HG02642 (cell line): ENCODE data around the gene SSU72.
"Not testable (repeated sequence)": the region's sequence is repeated elsewhere in the genome, so short reads cannot be mapped to it uniquely, and the experiment has no call there.

Source experiments
- ATAC-seq: cut with Tn5 transposase; IDR thresholded peaks from one replicate; pipeline ENCODE4 v1.9.1; 2021; ENCODE audit warnings: mild to moderate bottlenecking; ENCODE audit not compliant: unreplicated experiment, poor library complexity

The SSU72 gene

DNA sequence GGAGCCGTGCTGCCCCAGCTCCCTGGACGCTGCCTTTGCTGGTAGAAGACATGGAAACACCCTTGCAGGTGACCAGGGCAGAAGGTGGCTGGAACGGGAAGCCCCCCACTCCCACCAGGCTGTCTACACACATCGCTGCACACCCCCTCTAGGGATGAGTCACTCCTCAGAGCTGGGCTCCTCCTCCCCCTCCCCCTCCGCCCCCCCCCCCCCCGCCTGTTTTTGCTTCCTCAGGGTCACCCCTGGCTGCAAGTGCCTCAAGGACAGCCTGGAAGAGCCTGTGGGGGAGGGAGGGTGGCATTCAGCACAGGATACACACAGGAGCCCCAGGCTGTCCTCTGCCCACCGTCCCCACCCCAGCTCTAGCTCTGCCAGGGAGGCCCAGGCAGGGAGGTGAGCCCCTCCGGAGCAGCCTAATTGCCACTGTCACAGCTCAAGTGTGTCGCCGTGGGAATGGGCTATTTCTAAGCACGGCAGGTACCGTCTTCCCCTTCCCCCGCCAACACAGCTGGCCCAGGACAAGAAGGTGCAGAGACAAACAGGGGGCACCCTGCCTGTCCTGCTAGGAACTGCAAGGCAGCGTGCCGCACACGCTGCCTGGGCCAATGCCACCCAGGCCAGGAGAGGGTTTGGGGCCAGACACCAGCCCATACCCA lies 22.7 kb upstream of the SSU72 start:
- no peak for ATAC-seq

DNA sequence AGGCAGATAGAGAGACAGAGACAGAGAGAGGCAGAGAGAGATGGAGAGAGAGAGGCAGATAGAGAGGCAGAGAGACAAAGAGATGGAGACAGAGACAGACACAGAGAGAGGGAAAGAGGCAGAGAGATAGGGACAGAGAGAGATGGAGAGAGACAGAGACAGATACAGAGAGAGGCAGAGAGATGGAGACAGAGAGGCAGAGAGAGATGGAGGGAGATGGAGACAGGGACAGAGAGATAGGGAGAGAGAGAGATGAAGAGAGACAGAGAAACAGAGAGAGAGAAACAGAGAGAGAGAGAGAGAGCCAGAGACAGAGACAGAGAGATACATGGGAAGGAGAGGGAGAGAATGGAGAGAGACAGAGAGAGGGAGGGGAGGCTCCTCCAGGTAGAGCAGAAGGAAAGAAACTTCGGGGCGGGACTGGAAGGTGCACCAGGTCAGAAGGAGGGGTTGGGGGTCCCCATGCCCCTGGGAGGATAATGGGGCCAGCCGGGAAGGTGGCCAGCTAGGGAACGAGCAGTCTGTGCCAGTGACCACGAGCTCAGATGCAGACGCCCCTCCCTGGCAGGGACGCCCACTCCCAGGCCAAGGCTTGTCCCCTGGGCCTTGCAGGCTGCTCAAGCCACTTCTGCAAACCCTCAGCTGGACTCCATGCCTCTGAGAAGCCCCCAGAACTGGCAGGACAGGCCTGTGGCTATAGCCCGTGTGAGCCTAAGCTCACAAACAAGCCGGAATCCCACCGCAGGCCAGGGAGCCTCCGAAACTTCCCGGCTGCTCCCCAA lies 22.0 kb upstream of the SSU72 start:
- no peak for ATAC-seq

DNA sequence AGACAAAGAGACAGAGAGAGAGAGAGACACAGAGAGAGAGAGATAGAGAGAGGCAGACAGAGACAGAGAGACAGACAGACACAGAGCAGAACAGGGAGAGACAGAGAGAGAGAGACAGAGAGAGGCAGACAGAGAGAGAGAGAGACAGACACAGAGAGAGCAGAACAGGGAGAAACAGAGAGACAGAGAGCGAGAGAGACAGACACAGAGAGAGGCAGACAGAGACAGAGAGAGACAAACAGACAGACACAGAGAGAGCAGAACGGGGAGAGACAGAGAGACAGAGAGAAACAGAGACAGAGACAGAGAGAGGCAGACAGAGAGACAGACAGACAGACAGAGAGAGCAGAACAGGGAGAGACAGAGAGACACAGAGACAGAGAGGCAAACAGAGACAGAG lies 20.7 kb upstream of the SSU72 start:
- not testable (repeated sequence) for ATAC-seq

DNA sequence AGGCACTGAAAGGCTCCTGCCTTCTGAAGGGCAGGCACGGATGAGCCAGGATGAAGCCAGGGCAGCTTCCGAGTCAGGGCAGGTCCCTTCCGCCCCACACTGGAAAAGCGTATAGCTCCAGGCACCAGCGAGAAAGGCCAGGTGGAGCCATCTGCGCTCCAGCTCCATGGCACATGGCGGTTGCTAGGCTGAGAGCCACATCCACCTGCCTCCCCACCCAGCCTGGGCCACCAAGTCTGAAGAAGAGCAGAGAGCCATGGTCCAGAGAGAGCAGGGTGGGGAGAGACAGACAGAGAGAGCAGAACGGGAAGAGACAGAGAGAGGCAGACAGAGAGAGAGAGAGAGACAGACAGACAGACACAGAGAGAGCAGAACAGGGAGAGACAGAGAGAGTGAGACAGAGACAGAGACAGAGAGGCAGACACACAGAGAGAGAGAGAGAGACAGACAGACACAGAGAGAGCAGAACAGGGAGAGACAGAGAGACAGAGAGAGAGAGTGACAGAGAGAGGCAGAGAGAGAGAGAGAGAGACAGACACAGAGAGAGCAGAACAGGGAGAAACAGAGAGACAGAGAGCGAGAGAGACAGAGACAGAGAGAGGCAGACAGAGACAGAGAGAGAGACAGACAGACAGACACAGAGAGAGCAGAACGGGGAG lies 20.1 kb upstream of the SSU72 start:
- no peak for ATAC-seq

DNA sequence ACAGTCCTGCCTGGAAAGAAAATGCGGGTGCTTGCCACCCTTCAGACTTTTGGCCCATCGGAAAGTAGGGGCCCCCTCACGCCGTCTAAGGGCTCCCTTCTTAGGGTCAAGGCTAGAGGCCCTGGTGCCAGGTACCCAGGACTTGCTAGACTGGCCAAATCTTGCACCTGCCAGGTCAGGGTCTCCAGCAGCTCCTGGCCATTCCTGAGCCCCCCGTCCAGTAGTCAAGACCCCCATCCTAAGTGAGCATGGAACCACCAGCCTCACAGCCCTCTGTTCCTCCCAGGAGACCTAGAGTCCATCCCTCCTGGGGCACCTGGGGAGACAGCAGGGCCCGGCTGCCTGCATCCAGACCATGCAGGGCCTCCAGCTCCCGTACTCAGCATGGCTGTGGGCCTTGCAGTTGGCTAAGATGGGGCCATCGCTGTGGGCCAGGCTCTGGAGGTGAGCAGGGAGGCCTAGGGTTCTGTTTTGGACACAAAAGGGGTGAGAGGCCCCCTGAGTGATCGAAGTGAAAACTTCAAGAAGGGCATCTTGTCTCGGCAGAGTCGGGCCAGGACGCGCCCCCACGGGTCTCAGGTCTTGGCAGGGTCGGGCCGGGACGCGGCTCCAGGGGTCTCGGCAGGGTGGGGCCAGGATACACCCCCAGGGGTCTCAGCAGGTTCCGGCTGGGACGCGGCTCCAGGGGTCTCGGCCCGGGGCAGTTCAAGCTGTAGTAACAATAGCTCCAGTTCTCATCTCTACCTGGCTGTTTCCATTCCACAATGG lies 19.4 kb upstream of the SSU72 start:
- ATAC-seq, result no peak

DNA sequence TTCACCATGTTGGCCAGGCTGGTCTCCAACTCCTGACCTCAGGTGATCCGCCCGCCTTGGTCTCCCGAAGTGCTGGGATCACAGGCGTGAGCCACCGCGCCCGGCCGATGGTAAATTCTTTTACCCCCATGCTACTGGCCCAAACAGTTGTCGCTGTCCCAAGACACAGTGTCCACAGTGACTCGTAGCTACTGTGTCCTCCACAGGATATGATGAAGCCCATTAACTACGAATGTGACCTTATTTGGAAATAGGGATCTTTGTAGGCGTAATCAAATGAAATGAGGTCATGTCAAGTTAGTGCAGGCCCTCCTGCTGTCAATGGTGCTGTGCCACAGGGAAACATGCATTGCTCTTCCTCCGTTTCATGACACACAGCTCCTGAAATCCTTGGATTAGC lies 16.8 kb upstream of the SSU72 start:
- no peak for ATAC-seq

DNA sequence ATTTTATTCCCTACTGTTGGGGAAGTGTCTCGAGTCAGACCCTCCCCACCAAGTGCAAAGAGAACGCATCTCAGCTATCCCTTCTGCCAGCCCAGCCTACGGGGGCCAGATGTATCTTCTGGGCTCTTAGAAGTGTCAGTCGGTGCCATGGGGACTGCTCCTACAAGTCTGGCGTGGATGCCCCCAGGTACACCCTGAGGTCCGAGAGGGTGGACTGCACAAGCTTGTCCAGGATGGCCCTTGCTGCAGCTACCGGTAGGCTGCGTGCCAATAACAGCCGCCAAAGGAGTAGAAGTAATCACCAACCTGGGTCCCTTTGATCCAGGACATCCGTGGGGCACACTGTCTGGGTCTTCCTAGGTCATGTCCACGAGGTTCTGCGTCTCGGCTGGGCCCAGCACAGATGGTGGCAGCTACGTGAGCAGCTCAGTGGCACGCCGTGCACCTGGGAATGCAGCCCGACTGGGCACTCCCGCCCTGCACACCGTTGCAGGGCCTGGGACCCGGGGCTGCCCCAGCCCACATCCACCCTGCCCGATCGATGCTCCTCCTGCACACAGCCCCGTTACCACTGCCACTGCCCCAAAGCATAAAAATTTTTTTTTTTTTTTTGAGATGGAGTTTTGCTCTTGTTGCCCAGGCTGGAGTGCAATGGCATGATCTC lies 8.8 kb upstream of the SSU72 start:
- no peak for ATAC-seq

DNA sequence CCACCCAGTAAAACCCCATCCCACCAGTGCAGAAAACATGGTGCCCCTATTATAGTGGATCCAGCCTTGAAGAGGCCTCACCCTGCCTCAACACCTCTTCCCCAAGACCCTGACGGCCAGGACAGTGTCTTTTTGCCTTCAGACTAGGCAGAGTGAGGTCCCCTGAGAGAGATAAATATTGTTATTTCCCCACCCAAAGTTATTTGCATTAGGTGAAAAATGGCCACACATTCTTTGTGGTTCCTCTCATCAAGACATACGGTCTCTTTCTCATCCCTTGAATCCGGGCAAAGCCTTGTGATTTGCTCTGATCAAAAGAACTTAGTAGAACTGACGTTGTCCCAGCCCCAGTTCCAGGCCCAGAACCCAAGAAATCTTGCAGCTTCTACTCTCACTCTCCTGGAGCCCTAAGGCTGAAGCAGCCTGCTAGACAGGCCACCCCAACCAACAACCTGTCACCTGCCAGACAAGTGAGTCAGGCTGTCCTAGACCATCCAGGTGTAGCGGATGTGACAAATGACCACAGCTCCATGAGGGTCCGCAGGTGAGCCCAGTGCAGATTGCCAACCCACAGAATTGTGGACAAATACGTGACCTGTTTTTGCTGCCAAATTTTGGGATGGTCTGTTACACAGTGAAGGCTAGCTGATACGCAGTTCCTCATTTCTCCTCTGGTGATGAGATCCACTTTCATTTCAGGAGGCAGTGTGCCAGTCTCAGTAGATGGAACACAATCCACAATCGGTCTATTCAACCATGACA lies 8.1 kb upstream of the SSU72 start:
- no peak for ATAC-seq

DNA sequence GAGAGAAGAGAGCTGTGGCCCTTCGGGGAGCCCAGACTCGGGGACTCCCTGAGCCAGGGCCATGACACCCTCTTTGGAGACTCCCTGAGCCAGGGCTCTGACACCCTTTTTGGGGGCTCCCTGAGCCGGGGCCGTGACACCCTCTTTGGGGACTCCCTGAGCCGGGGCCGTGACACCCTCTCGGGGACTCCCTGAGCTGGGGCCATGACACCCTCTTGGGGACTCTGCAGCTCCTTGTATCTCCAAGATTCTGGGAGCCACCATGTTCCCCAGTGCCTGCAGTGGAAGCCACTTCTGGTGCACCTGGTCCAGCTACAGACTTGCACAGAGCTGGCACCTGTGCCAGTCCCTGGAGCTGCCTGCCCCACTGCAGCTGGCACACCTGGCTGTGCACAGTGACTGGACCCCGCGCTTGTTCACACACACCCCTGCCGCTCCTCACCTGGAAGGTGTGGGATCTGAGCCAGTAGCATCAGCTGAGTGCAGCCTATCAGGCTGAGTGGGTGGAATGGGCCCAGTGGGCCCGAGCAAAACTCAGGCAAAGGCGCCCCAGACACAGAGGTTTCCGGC lies 3.8 kb upstream of the SSU72 start:
- ATAC-seq, result no peak

DNA sequence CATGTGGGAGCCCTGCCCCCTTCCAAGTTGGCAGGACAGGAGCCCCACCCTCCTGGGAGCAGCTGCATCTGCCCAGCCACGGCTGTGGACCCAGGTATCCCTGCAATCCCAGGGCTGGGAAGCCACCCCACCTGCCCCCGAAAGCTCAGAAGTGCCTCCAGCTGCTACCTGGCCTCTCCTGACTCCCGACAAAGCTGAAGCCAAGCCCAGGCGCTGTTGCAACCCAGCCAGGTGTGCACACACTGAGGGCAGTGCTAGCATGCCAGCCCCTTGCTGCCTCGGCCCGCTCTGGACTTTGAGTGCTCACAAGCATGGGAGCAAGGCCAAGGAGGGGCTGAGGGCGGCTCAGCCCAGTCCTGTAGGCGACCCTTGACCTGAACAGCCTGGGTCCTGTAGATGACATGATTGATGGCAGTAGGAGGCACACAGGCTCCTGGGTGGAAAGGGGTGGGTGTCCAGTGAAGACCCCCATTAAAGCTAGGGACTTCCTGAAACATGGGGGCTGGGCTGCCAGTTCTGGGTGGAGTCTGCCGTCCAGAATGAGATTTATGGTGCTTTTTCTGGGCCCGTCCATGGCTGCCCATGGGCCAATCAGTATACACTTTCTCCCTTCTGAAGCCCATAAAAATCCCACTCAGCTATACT lies 2.8 kb upstream of the SSU72 start:
- ATAC-seq, result no peak

DNA sequence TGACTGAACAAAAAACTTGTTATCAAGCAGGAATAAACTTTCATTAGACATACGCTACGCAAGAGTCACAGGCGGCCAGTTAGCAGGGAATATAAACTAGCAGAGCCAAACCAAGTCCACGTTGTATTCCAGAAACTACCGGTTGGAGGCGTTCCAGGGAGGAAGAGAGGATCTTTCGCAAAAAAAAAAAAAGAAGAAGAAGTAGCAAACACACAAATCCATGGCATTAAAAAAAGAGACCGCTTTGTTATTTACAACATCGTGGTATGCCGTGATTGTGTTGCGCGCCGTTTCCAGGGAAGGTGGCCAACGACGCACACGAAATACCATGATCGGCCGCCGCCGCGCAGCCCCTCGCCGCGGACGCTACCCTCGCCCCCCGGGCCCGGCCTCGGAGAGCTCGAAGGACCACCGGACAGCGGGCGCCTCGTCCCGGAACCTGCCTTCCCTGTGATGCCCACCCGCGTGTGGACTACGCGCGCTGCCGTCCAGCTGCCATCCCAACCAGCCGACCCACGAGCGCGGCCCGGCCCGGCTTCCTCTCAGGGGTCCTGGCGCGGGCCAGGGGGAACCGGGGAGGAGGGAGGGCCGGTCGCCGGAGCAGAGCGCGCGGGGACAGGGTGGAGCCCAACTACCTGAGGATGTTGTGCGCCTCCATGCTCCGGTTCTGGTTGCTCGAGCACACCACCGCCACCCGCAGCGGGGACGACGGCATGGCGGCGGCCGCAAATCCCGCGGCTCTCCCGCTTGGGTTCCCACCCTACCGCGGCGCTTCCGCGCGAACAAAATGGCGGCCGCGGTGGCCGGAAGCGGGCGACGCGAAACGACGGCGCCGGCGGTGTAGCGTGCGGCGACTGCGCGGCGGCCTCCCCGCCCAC lies 581 bp downstream of the SSU72 start:
- ATAC-seq, result peak; percentile 69

DNA sequence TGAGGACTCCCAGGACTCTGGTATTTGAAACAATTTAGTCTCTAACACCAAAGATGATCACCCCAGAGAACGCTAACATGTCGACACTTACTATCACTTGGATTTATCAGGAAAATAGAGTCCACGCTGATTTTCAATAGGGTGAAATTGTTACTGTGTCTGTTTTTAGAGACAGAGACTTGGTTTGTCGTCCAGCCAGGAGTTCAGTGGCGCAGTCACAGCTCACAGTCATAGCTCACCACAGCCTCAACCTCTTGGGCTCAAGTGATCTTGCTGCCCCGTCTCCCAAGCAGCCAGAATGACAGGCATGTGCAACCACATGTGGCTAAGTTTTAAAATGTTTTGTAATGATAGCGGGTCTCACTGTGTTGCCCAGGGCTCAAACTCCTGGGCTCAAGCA lies 5.3 kb downstream of the SSU72 start:
- no peak for ATAC-seq

DNA sequence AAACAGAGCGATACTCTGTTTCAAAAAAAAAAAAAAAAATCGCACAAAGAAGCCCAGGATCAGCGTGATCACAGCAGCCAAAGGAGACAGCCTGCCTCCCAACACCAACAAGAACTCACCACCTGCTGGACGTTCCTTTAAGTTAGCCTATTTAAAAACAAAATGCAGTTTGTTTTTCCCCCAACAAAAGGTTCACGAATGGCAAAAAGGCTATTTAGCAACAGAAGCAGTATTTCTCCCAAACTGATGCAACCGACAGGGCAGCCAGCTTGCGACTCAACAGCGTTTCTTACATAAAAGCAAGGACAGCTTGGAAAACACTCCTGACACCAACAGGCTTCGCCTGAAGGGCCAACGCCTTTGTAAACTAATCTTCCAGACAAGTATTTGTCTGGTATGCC lies 6.8 kb downstream of the SSU72 start:
- no peak for ATAC-seq

DNA sequence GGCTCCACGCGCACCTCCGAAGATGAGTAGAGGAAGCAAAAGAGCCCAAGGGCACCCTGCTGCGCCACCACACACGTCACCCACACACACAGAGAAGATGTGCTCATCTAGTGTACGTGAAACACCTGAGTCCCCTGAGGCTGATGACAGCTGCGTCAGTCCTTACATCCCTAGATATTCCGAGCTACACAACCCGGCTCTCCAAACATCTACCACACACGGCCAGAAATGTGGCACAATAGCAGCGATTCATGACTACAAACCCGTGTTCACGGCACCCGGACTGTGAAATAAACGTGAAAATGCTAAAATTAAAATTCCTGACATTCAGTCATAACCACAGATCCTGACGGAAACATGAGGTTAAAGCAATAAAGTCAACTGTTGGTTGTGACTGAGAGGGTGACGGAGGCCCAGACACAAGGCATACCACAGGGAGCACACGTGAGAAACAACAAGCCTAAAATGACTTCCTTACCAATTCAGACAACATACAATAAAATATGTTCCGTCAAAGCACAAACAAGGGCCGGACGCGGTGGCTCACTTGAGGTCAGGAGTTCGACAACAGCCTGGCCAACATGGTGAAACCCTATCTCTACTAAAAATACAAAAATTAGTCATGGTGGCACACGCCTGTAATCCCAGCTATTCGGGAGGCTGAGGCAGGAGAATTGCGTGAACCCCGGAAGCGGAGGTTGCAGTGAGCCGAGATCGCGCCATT lies 7.3 kb downstream of the SSU72 start:
- ATAC-seq, result no peak

DNA sequence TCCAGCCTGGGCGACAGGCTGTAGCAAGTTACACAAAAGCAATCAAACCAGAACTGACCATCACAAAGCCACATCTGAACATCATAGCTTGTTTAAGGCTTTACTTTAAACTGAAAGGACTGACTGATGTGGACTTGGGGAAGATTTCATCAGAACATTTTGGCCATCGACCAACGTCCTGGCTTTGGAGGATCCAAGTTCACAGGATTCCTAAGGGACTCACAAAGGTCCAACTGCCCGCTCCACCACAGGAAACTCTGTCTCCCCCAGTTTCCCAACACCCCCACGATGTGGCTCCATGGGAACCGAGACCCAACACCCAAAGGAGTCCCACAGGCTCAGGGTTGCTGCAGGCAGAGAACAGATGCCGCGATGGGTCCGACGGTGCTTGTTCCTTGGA lies 9.3 kb downstream of the SSU72 start:
- ATAC-seq, result no peak

DNA sequence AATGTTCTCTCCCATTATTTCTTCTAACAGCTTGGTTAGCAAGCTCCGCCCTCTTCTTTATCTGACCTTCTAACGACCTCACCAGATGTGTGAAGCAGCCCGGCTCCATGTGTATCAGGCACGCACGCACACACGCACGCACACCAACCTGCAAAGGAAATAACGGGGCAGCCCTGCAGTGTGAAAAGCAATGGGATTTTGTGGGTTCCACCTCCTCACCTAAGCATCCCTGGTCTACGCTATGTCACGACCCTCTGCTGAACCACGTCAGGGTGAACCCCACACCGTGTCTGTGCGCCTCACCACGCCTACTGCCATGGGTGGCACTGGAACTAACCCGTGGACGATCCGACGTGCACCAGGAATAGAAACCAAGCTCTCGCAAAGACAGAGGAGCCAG lies 10.4 kb downstream of the SSU72 start:
- ATAC-seq, result no peak

DNA sequence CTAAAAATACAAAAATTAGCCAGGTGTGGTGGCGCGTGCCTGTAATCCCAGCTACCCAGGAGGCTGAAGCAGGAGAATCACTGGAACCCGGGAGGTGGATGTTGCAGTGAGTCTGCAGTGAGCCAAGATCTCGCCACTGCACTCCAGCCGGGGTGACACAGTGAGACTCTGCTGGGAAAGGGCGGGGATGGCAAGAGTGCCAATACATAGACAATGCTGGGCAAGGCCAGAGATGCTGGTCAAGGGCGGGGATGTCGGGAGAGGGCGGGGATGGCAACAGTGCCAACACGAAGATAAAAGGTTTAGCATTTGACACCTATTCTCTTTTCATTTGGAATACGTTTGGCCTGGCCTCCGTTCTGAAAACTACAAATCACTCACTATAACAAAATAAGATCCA lies 11.0 kb downstream of the SSU72 start:
- no peak for ATAC-seq
